Uterine smooth muscle cell (primary cell): ENCODE measurements around the gene CBLN4. TPM values are rescaled to one million over a fixed set of nuclear protein-coding genes. Genes with fewer than 3 reads are reported as not detected.

ENCODE experiments used
- total RNA-seq: library from RNA; depleted of rRNA; stranded (reverse); fragments of >200 nt; gene quantifications from 2 replicates; pipeline ENCODE4 v1.2.3, GENCODE V29; 2014

CBLN4 gene
- not detected in 2 replicates for total RNA-seq

GRCh38 chr20:56005389-56005715, at the start of gene CBLN4:
Gene CBLN4, minus strand, starts transcription at chr20:56005519. Its CDS starts 1,348 bp downstream, at chr20:56004171.

Other genes with a start within 250 kb of the CBLN4 start
- not detected in 2 replicates for gene MC3R, start 243.2 kb upstream of the CBLN4 start, total RNA-seq